ENCODE data around the gene RAD51B.

The RAD51B gene

GRCh38 chr14:68718023-68718990, 898.7 kb downstream of the RAD51B start:
- no peak for DNase-seq (ENCODE audit: low spot score)

DNA sequence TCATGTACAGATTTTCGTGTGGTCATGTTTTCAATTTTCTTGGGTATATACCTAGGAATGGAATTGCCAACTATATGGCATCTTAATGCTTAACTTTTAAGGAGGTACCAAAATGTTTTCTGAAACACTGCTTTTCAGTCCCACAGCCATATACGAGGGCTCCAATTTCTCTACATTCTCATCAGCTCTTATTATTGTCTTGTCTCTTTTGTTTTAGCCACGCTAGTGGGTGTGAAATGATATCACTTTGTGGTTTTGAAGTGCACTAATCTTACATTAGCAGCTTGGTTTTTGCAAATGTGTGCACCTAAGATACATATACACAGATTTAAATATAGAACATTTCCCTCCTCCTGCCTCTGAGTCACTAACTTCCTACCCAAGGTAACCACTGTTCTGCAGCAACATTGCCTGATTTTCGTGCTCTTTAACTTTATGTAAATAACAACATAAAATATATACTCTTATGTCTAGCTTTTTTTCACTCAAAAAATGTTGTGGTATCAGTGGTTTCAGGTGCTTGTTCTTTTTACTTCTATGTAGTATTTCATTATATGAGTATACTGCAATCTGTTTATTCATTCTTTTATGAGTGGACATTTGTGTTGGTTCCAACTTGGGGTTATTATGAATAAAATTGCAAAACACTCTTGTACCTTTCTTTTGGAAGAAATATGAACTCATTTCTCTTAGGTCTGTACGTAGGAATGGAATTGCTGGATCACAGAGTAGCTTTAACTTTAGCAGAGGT, 900.2 kb downstream of the RAD51B start:
- no peak for DNase-seq (ENCODE audit: low spot score)

DNA sequence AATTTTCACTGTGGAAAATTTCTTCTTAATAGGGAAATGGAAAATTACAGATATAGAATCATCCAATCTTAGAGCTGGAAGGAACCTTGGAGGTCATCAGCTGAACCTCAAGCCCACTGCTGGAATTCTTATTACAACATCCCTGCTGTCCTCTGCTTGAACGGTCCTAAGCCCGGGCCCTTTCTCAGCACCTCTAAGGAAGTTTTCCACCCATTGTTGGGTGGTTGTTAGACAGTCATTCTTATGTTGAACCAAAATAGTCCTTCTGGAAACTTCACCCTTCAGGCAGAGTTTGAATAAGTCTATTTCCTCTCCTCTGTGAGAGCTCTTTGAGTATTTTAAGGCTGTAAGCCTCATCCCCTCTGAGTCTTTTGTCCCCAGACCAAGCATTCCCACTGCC, 902.6 kb downstream of the RAD51B start:
- no peak for DNase-seq (ENCODE audit: low spot score)

DNA sequence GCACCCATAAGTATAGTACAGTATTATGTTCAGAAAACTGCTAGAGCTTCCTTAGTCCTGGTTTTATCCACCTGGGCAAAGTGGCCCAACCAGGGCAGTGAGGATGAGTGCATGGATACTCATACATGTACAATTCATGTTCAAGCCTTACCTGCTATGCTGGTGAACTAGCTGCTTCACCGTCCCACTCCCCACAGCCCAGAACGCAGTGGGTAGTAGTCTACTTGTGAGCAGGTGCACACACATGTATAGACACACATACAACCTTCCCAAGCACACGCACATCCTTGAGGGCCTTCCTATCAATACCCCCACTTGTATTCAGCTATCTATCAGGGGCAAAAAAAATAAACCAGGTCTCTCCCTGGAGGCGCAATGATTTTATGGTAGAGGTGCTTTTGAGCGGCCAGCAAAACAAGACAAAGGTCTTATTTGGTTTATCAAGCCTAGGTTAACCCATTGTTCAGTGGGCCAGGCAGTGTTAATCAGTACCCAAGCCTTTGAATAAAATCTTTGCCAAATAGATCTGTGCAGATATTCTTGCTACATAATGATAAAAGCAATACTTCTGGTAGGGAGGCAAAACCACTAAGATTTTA, 903.5 kb downstream of the RAD51B start:
- DNase-seq (ENCODE audit: low spot score) = no peak

DNA sequence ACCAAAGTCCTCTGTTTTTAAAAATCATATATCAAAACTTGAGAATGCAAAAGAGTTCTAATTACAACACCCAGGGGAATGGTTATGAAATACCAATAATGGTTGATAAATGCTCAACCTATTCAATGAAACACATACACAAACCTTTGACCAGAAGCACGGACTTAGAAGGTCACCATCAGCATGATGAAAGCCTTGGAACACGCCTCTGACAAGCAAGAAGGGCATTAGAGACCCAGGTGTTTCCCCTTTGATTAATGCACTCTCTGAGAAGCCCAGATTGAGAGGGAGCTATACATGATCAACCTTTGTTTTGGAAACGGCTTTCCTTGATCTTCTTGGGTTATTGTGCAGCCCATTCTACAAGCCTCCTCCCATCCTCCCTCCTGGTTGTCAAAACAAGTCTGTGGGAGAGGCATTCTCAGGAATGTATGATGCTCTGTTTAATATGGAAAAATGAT, 904.3 kb downstream of the RAD51B start:
- no peak for DNase-seq (ENCODE audit: low spot score)

- DNase-seq (ENCODE audit: low spot score) = no peak
Observed at GRCh38 chr14:68724914-68725313, 905.3 kb downstream of the RAD51B start.

DNA sequence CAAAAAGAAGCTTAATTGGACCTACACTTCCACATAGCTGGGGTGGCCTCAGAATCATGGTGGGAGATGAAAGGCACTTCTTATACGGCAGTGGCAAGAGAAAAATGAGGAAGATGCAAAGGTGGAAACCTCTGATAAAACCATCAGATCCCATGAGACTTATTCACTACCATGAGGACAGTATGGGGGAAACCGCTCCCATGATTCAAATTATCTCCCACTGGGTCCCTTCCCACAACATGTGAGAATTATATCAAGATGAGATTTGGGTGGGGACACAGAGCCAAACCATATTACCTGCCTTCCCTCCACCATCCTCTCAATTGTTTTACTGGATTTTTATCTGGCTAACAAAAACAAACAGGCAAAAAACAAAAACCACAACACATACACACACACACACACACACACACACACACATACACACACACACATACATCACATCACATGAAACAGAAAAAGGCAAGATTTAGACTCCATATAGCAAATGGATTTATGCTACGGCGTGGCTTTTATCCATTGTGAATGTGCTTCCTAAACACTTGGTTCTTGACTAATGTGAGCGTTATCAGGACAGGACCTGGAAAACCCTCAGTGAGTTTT, 906.6 kb downstream of the RAD51B start:
- no peak for DNase-seq (ENCODE audit: low spot score)

- DNase-seq (ENCODE audit: low spot score) = no peak
Observed at GRCh38 chr14:68727315-68728047, 907.9 kb downstream of the RAD51B start.

GRCh38 chr14:68728342-68729106, 908.9 kb downstream of the RAD51B start:
- DNase-seq (ENCODE audit: low spot score) = no peak

- DNase-seq (ENCODE audit: low spot score) = no peak
Observed at GRCh38 chr14:68729556-68729955, 910.0 kb downstream of the RAD51B start.

GRCh38 chr14:68730348-68730747, 910.8 kb downstream of the RAD51B start:
- DNase-seq (ENCODE audit: low spot score) = no peak

DNA sequence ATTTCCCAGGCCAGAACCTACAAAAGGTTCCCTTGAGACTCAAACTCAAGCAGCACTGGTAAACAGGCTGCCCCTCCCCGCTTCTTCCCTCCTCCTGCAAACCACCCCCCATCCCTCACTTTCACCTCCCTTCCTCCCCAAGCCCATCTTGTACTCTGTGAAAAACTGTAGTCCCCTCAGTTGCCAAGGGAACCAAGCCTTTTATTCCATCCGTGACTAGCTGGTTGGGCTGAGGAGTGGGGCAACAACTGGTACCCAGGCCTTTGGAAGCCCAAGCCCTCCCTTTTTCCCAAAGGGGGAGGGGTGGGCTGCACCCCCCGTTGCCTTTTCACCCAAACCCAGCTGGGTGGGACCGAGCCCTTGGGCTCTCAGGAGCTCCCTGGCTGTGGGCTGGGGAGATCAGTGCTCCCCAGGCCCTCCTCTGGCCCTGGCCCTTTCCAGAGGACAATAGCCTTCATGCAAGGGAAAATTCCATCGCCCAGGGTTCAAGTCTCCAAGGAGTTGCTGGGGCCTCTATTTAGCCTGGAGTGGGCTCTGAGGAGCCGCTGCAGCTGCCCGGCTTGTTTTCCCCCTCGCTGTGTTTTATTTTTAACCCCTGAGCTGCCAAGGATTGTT, 911.3 kb downstream of the RAD51B start:
- peak; percentile 40 for DNase-seq (ENCODE audit: low spot score)

DNA sequence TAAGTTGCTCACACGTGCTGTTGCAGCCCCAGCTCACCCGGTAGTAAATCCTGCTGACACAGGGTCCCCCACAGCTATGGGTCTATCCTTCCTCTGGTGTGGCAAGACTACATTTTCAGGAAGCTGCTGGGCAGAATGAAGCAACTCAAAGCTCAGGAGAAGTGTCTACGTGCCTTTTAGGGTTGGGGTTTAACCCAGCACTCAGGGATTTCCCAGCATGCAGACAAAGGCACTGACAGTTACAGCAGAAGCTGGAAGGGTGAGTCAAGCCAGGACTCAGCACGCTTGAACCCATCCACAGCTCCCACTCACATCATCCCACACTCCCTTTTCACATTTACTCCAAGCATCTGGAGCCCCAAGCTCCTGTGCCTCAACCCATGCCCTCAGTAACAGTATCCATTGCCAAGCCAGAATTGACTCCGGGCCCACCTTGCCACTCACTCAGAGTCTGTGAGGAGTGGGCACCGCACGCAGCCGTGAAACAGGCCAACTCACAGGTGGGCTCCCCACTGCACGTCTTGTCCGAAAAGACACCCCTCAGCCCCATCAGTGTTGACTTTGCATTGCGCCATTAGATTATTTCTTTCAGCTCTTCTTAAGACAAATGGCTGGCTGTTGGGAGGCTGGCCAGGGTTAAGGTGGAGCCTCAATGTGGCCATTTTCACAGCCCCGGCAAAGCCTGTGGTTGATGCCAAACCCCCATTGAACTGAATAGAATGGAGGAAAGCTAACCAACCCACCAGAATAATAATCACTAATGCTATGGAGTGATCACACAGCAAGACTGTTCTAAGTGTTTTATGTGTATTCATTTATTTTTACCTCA, 913.7 kb downstream of the RAD51B start:
- no peak for DNase-seq (ENCODE audit: low spot score)

DNA sequence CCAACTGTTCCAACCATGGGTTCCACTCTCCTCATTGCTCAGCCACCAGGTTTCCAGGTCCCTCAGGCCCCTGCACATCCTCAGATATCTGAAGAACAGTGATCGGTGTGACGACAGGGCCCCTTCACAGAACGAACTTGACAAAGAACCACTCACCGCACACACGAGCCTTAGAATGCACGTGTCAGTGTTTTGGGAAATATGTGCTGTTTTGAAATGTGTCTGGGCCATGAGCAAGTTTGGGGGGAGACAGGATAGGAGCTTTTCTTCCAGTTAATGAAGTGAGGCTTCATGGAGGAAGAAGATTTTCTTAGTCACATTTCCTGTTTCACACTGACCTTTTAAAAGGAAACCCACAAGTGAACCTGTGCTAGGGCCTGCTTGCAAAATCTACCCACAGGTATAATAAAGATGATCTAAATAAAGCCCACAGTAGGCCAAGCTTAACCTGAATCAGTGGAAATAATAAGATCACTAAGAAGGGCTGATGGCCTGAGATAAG, 914.7 kb downstream of the RAD51B start:
- DNase-seq (ENCODE audit: low spot score) = no peak

DNA sequence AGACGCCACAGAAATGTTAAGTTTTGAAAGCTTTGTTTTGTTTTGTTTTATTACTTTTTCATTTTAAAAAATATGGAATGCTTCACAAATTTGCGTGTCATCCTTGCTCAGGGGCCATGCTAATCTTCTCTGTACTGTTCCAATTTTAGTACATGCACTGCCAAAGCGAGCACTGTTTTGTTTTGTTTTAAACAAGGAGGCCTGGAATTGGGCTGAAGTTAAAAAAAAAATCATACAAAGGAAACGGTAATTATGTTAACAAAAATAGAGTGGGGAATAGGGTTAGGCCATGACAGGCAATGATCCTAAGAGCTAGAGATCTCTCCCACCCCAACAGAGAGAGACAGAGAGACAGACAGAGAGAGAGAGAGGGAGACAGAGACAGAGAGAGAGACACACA, 916.3 kb downstream of the RAD51B start:
- no peak for DNase-seq (ENCODE audit: low spot score)

DNA sequence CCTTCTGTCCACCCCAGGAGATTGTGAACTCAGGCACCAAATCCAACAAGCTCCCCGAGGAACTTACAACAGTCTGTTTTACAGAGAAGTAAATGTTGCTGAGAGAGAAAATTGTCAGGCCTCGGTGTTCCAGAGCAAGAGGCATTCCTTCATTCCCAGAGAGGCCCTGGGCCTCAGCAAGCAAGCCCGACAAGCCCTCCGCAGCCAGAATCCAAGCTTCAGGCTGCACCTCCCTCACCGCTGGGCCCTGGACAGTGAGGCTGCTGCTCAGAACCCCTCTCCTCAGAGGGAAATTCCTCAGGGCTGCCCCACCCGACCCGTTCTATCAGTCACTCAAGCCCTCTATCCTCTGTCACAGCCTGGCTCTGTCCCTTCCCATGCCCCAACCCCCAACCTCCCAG, 916.9 kb downstream of the RAD51B start:
- DNase-seq (ENCODE audit: low spot score) = no peak

DNA sequence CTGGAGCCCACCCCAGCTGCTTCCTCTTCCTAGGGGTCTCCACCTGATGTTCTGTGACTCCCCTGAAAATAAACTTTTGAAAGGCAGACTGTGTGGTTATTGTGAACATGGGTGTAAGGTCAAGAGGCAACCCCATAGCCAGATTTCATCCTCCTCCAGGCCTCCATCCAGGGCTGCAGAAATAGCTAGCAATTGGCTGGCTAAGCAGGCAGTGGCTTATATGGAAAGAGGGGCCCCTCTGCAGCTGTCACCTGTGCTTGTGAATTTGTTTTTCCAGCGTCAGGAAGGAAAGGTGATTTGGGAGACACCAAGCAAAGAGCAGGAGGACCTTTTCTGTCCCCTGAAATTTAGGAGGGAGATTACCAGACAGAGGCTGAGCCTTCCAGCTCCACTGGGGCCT, 917.5 kb downstream of the RAD51B start:
- no peak for DNase-seq (ENCODE audit: low spot score)

GRCh38 chr14:68738559-68738958, 919.0 kb downstream of the RAD51B start:
- no peak for DNase-seq (ENCODE audit: low spot score)

GRCh38 chr14:68739701-68740100, 920.1 kb downstream of the RAD51B start:
- no peak for DNase-seq (ENCODE audit: low spot score)

Data from SK-N-DZ (cell line).